Osteoblast (primary cell): Measurements from ENCODE around the gene ZNF148. TPM values are rescaled to one million over a fixed set of nuclear protein-coding genes. Genes with fewer than 3 reads are reported as not detected.
"Not testable (repeated sequence)": the region's sequence is repeated elsewhere in the genome, so short reads cannot be mapped to it uniquely, and the experiment has no call there.

ENCODE experiments used
- DNase-seq: peaks from one replicate; pipeline ENCODE4 v3.0.0; 2011; ENCODE audit warnings: low spot score, mixed read lengths; ENCODE audit not compliant: insufficient read length; ENCODE audit errors: missing footprints
- H2AFZ ChIP-seq: 2 replicates; pipeline ENCODE4 v1.6.0; 2011; ENCODE audit warnings: mild to moderate bottlenecking, low read length
- H3K27ac ChIP-seq: 2 replicates; pipeline ENCODE4 v1.5.1; 2011; ENCODE audit warnings: mild to moderate bottlenecking, low read depth, low read length, moderate library complexity
- H3K27me3 ChIP-seq: 2 replicates; pipeline ENCODE4 v1.6.0; 2012; ENCODE audit warnings: mild to moderate bottlenecking, control low read depth, inconsistent platforms, low read length, moderate library complexity; ENCODE audit not compliant: insufficient read depth
- H3K36me3 ChIP-seq: 2 replicates; pipeline ENCODE4 v1.5.1; 2011; ENCODE audit warnings: mild to moderate bottlenecking, low read length, control low read depth, moderate library complexity; ENCODE audit not compliant: insufficient read depth
- H3K4me1 ChIP-seq: 2 replicates; pipeline ENCODE4 v1.5.1; 2011; ENCODE audit warnings: mild to moderate bottlenecking, low read length, control low read depth, moderate library complexity; ENCODE audit not compliant: insufficient read depth
- H3K4me2 ChIP-seq: 2 replicates; pipeline ENCODE4 v1.6.0; 2011; ENCODE audit warnings: mild to moderate bottlenecking, low read length; ENCODE audit not compliant: insufficient read depth
- H3K4me3 ChIP-seq: fragments of 200-600 bp; sonication (generic); 3 replicates; pipeline ENCODE4 v1.5.1; 2012; ENCODE audit warnings: mild to moderate bottlenecking, low read length, inconsistent platforms; ENCODE audit not compliant: insufficient read depth
- H3K79me2 ChIP-seq: 2 replicates; pipeline ENCODE4 v1.6.0; 2012; ENCODE audit warnings: mild to moderate bottlenecking, low read length, control low read depth, inconsistent platforms; ENCODE audit not compliant: insufficient read depth
- H3K9me3 ChIP-seq: 2 replicates; pipeline ENCODE4 v1.5.1; 2011; ENCODE audit warnings: low read depth, low read length, control low read depth
- H4K20me1 ChIP-seq: 2 replicates; pipeline ENCODE4 v1.6.0; 2012; ENCODE audit warnings: mild to moderate bottlenecking, low read length, control low read depth; ENCODE audit not compliant: insufficient read depth
- CTCF ChIP-seq: IDR thresholded peaks from 2 replicates; pipeline ENCODE4 v1.5.1; 2011; ENCODE audit warnings: mild to moderate bottlenecking, low read depth, low read length, moderate library complexity; ENCODE audit errors: extremely low read depth
- total RNA-seq: library from RNA; depleted of rRNA; stranded (reverse); fragments of >200 nt; gene quantifications from 2 replicates; pipeline ENCODE4 v1.2.3, GENCODE V29; 2012

ZNF148 gene
- total RNA-seq, 1 donor: 38.4 TPM

GRCh38 chr3:125349556-125350165, 25.5 kb downstream of the ZNF148 start:
- H3K27me3 ChIP-seq: no peaks in the 10 kb centered on the region
- no peak overlapping the region for H3K4me2 ChIP-seq
- H4K20me1 ChIP-seq: peaks cover 70% of the 10 kb centered on the region
- no peaks in the 10 kb centered on the region for H3K36me3 ChIP-seq
- no peak overlapping the region for H2AFZ ChIP-seq
- H3K4me1 ChIP-seq: peaks cover 15% of the 10 kb centered on the region
- no peak for TF ChIP-seq CTCF
- no peak for DNase-seq
- no peak overlapping the region for H3K4me3 ChIP-seq
- H3K79me2 ChIP-seq: peaks cover 99% of the 10 kb centered on the region
- no peaks in the 10 kb centered on the region for H3K9me3 ChIP-seq
- H3K27ac ChIP-seq: no peak overlapping the region

GRCh38 chr3:125349055-125349454, 26.1 kb downstream of the ZNF148 start:
- H4K20me1 ChIP-seq: peaks cover 69% of the 10 kb centered on the region
- peaks cover 99% of the 10 kb centered on the region for H3K79me2 ChIP-seq
- H3K4me3 ChIP-seq: no peak overlapping the region
- no peak overlapping the region for H2AFZ ChIP-seq
- no peaks in the 10 kb centered on the region for H3K27me3 ChIP-seq
- H3K4me2 ChIP-seq: no peak overlapping the region
- no peaks in the 10 kb centered on the region for H3K36me3 ChIP-seq
- DNase-seq: no peak
- H3K27ac ChIP-seq: no peak overlapping the region
- no peak for TF ChIP-seq CTCF
- H3K9me3 ChIP-seq: no peaks in the 10 kb centered on the region
- peaks cover 15% of the 10 kb centered on the region for H3K4me1 ChIP-seq

GRCh38 chr3:125343367-125343766, 31.8 kb downstream of the ZNF148 start:
- not testable (repeated sequence) for H3K36me3 ChIP-seq, H3K9me3 ChIP-seq, DNase-seq, H3K27me3 ChIP-seq, H3K27ac ChIP-seq, H3K4me2 ChIP-seq, H3K4me1 ChIP-seq, H3K4me3 ChIP-seq, H2AFZ ChIP-seq
- peaks cover 98% of the 10 kb centered on the region for H3K79me2 ChIP-seq
- H4K20me1 ChIP-seq: peaks cover 73% of the 10 kb centered on the region

- H4K20me1 ChIP-seq: peaks cover 64% of the 10 kb centered on the region
- no peak for TF ChIP-seq CTCF
- no peak for DNase-seq
These were observed 35.0 kb downstream of the ZNF148 start for GRCh38 chr3:125340121-125340520.

More at GRCh38 chr3:125340121-125340520, 35.0 kb downstream of the ZNF148 start:
- Histone ChIP-seq H3K4me1 (peaks cover 3% of the 10 kb centered on the region), H3K4me3 (no peak overlapping the region), H3K79me2 (peaks cover 98% of the 10 kb centered on the region), H3K4me2 (no peak overlapping the region), H3K27me3 (no peaks in the 10 kb centered on the region), H3K36me3 (no peaks in the 10 kb centered on the region), H2AFZ (no peak overlapping the region), H3K9me3 (no peaks in the 10 kb centered on the region), H3K27ac (no peak overlapping the region)
